Left cardiac atrium (tissue), 4 donors: ENCODE data around the gene AFAP1. TPM values are rescaled to one million over a fixed set of nuclear protein-coding genes. Genes with fewer than 3 reads are reported as not detected.

Experiments
- ATAC-seq, 2 donors: fragments of 200-7000 bp; cut with Tn5 transposase; one replicate each; pipeline ENCODE4 v1.9.1; 2020; ENCODE audit warnings: mild to moderate bottlenecking in 2 of 2, moderate library complexity in 2 of 2
- DNase-seq: peaks from one replicate; pipeline ENCODE4 v3.0.0-alpha.2; 2020
- intact Hi-C, 2 donors: fragments of 100-400 bp; cut with DNase I; formaldehyde crosslinking; loops; one replicate each; pipeline versions ENCODE4 v1.14.1 to v1.15.1; 2022 to 2023
- total RNA-seq, 2 donors: library from RNA; stranded (reverse); fragmentation: NEBNext Ultra II Directional; extraction: Animal tissue kit (Norgen Biotek cat#: 25700); gene quantifications; one replicate each; pipeline ENCODE4 v1.2.1, GENCODE V29; 2021
- donor health status: DM: no; HTN: yes; CAD: no.
- donor health status: DM: no; HTN: yes; CAD: no; lungs with severe emphysema.
- donor health status: DM: yes; HTN: yes; CAD: no.
- donor health status: Dilated cardiomyopathy.

The AFAP1 gene
- total RNA-seq, 2 donors from 2014 or later = 19.6 to 33.3 TPM

GRCh38 chr4:7971159-7971631, 31.5 kb upstream of the AFAP1 start:
- no peak for DNase-seq

GRCh38 chr4:7970361-7970946, 30.8 kb upstream of the AFAP1 start:
- DNase-seq (no peak), ATAC-seq (peak; percentile 7 to 10)
- intact Hi-C loops = no loop called here

More at GRCh38 chr4:7971159-7971631, 31.5 kb upstream of the AFAP1 start:
- ATAC-seq = no peak
- intact Hi-C loops = no loop called here

- ATAC-seq = no peak
- intact Hi-C loops = no loop called here
- DNase-seq = peak; percentile 50
Observed at GRCh38 chr4:7968262-7968896, 28.7 kb upstream of the AFAP1 start.

GRCh38 chr4:7967501-7968261, 28.0 kb upstream of the AFAP1 start:
- peak in 1 of 2 donors; percentile 23 for ATAC-seq
- intact Hi-C loops = no loop called here
- DNase-seq = no peak

- DNase-seq = no peak
Observed at GRCh38 chr4:7967063-7967440, 27.4 kb upstream of the AFAP1 start.

GRCh38 chr4:7966281-7967062, 26.8 kb upstream of the AFAP1 start:
- intact Hi-C loops = no loop called here
- ATAC-seq (no peak), DNase-seq (no peak)

More at GRCh38 chr4:7967063-7967440, 27.4 kb upstream of the AFAP1 start:
- intact Hi-C loops = no loop called here
- ATAC-seq = no peak

GRCh38 chr4:7964890-7965662, 25.4 kb upstream of the AFAP1 start:
- ATAC-seq = peak; percentile 19 to 20
- peak; percentile 59 for DNase-seq
- intact Hi-C loops = no loop called here

- ATAC-seq = no peak
- intact Hi-C loops = no loop called here
- no peak for DNase-seq
Observed at GRCh38 chr4:7964459-7964858, 24.8 kb upstream of the AFAP1 start.

- intact Hi-C loops = no loop called here
- no peak for DNase-seq
- ATAC-seq = no peak
Observed at GRCh38 chr4:7963691-7964090, 24.0 kb upstream of the AFAP1 start.

GRCh38 chr4:7962609-7963508, 23.2 kb upstream of the AFAP1 start:
- intact Hi-C loops = no loop called here
- DNase-seq (no peak), ATAC-seq (no peak)

GRCh38 chr4:7960790-7961655, 21.4 kb upstream of the AFAP1 start:
- intact Hi-C loops = no loop called here
- DNase-seq (no peak), ATAC-seq (peak in 1 of 2 donors; percentile 56)

- ATAC-seq = peak in 1 of 2 donors; percentile 59
- DNase-seq = no peak
- intact Hi-C loops = no loop called here
Observed at GRCh38 chr4:7960017-7960789, 20.5 kb upstream of the AFAP1 start.

- ATAC-seq = no peak
- intact Hi-C loops = no loop called here
- DNase-seq = no peak
Observed at GRCh38 chr4:7959078-7959477, 19.4 kb upstream of the AFAP1 start.

GRCh38 chr4:7956934-7957656, 17.4 kb upstream of the AFAP1 start:
- DNase-seq (no peak), ATAC-seq (no peak)
- intact Hi-C loops = no loop called here

- peak; percentile 78 for DNase-seq
- intact Hi-C loops = no loop called here
- ATAC-seq = peak; percentile 51 to 74
Observed at GRCh38 chr4:7956270-7956808, 16.7 kb upstream of the AFAP1 start.
